ENCODE results near the gene VMP1.
"Not testable (repeated sequence)": the region's sequence is repeated elsewhere in the genome, so short reads cannot be mapped to it uniquely, and the experiment has no call there.

Gene VMP1

DNA sequence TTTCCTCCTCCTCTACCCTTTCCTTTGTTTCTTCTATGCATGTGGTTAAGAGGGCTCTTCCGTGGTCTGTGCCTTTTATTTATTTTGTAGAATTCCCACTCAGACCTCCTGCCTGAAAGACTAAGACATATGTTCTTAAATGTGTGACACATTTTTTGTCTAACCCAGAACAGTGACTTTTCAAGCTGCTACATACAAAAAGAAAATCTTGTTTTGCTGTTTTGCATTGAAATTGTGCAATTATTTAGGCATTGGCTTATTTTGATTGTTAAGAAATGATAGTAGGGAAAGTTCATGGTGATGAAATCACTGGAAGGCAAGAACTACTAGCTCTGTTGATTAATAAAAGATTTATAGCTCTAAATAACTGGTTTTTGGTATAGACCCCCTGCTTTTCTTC is 108.5 kb downstream of the VMP1 start:
- Mint-ChIP-seq H3K9me3 (no peaks in the 10 kb centered on the region), H3K27ac (no peak overlapping the region), H3K4me1 (peaks cover 22% of the 10 kb centered on the region), H3K36me3 (peaks cover 79% of the 10 kb centered on the region), H3K4me3 (no peak overlapping the region)
- ATAC-seq, result no peak
- no peak for DNase-seq (ENCODE audit: low spot score in 2 of 2)

DNA sequence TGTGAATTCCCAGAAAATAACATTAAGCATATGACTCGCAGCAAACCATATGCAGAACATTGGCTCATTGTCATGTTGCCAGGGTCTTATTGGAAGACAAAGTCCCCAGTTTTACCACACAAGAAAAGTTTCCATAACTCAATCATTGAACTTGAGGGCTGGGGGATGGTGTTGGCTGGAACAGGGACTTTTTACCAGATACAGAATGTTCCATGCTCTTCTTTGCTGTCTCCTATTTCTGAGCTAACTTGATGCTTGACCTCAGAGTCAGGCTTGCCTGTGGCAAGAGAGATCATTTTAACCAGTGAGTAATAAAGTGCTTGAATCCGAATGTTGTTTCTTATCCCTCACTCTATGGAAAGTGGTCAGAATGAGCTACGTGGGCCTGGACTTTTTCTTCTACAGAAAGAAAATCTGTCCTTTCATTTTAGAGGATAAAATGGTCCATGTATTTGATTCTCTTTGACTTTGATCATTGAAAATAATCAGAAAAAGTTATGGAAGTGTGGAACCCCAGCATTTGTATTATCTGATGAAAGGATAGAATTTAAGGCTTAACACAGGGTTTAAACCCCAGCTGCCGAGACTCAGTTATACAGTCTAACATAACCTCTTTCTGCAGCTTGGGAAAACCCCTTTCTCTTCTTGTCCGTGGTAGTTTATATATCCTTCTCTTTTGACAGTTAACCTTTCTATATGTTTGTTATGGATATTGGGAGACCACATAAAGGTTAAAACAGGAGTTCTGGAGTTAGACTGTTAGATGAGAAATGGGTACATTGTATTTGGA is 118.3 kb downstream of the VMP1 start:
- Mint-ChIP-seq H3K36me3 (peaks cover 96% of the 10 kb centered on the region), H3K4me1 (peaks cover 40% of the 10 kb centered on the region), H3K9me3 (no peaks in the 10 kb centered on the region), H3K4me3 (peak overlapping the region; percentile 77), H3K27ac (peak overlapping the region; percentile 100)
- peak in 1 of 2 donors; percentile 72 for DNase-seq (ENCODE audit: low spot score in 2 of 2)
- peak; percentile 61 for ATAC-seq

DNA sequence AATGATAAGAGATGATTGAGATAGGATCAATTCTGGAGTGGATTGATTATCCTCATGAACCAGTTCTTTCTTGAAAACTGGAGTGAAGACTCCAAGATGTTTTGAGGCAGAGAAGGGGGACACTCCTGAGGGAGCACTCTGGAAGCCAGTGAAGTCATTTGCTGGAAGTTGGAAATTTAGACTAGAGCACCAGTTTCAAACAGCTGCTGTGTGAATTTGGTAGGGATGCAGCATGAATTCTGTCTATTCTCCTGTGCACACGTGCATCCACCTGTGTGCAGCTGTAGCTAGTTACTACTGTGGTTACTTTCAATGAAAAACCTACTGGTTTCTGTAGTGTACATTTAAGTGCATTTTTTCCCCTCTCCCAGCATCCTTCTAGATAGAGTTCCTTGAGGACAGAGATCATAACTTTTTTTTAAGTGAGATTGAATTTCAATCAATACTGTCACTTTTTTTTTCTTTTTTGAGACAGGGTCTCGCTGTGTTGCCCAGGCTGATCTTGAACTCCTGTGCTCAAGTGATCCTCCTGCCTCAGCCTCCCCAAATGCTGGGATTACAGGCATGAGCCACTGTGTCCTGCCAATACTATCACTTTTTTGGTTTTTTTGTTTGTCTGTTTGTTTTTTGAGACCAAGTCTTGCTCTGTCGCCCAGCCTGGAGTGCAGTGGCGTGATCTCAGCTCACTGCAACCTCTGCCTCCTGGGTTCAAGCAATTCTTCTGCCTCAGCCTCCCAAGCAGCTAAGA is 119.4 kb downstream of the VMP1 start:
- Mint-ChIP-seq H3K27ac (peak overlapping the region; percentile 100), H3K4me1 (peaks cover 46% of the 10 kb centered on the region), H3K4me3 (peak overlapping the region; percentile 77), H3K36me3 (peaks cover 92% of the 10 kb centered on the region), H3K9me3 (no peaks in the 10 kb centered on the region)
- ATAC-seq, result no peak
- DNase-seq (ENCODE audit: low spot score in 2 of 2), result no peak

DNA sequence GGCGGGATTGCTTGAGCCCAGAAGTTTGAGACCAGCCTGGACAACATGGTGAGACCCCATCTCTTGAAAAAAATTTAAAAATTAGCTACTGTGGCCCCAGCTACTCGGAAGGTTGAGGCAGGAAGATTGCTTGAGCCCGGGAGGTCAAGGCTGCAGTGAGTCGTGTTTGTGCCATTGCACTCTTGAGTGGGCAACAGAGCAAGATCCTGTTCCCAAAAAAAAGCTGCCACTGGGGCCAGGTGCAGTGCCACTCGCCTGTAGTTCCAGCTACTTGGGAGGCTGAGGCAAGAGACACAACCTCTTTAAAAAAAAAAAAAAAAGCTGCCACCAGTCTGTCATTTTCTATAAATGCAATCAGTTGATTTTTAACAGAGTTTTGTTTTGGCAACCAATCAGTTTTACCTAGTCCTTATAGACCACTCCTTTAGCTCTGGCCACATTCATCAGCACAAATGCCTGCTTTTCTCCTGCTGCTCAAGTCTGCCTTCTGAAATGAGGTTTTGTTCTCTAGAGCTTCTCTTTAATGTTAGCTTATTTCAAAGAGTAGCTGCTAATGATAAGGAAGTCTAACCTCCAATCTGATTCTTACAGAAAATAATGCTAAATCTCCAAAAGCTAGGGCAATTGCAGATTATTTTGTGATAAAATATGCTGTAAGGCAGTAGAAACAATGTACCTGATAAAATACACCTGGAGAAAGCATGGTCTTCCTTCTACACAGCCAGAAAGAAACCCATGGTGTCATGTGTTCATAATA is 120.4 kb downstream of the VMP1 start:
- DNase-seq (ENCODE audit: low spot score in 2 of 2) (peak in 1 of 2 donors; percentile 71), ATAC-seq (no peak)
- H3K27ac Mint-ChIP-seq, result peak overlapping the region; percentile 100
- H3K4me1 Mint-ChIP-seq, result peaks cover 47% of the 10 kb centered on the region
- peak overlapping the region; percentile 77 for H3K4me3 Mint-ChIP-seq
- H3K36me3 Mint-ChIP-seq, result peaks cover 91% of the 10 kb centered on the region
- H3K9me3 Mint-ChIP-seq, result no peaks in the 10 kb centered on the region

DNA sequence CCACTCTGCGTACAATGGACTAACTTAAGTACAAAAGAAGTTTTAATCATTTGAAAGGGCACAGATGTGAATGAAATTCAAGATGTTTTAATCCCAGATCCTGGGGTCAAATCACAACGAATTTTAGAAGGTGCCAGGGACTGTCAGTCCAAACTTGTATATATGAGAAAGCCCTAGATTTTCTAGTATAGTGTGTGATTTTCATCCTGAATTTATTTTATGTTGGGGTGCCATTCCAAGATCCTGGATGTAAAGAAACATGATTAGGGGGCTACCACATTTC is 121.0 kb downstream of the VMP1 start:
- peaks cover 91% of the 10 kb centered on the region for H3K36me3 Mint-ChIP-seq
- no peaks in the 10 kb centered on the region for H3K9me3 Mint-ChIP-seq
- peak in 1 of 2 donors; percentile 52 for DNase-seq (ENCODE audit: low spot score in 2 of 2)
- ATAC-seq, result no peak
- peaks cover 51% of the 10 kb centered on the region for H3K4me1 Mint-ChIP-seq
- peak overlapping the region; percentile 77 for H3K4me3 Mint-ChIP-seq
- H3K27ac Mint-ChIP-seq, result peak overlapping the region; percentile 100

DNA sequence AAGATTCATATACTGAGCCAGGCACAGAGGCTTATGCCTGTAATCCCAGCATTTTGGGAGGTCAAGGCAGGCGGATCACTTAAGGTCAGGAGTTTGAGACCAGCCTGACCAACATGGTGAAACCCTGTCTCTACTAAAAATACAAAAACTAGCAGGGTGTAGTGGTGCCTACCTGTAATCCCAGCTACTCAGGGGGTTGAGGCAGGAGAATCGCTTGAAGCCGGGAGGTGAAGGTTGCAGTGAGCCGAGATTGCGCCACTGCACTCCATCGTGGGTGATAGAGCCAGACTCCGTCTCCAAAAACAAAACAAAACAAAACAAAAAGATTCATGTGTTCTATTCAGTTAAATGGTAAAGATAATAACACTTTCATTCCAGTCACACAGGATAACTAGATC is 121.4 kb downstream of the VMP1 start:
- peaks cover 88% of the 10 kb centered on the region for H3K36me3 Mint-ChIP-seq
- peaks cover 55% of the 10 kb centered on the region for H3K4me1 Mint-ChIP-seq
- DNase-seq (ENCODE audit: low spot score in 2 of 2), result peak in 1 of 2 donors; percentile 80
- H3K9me3 Mint-ChIP-seq, result not testable (repeated sequence)
- peak overlapping the region; percentile 77 for H3K4me3 Mint-ChIP-seq
- ATAC-seq, result peak; percentile 27
- peak overlapping the region; percentile 100 for H3K27ac Mint-ChIP-seq

DNA sequence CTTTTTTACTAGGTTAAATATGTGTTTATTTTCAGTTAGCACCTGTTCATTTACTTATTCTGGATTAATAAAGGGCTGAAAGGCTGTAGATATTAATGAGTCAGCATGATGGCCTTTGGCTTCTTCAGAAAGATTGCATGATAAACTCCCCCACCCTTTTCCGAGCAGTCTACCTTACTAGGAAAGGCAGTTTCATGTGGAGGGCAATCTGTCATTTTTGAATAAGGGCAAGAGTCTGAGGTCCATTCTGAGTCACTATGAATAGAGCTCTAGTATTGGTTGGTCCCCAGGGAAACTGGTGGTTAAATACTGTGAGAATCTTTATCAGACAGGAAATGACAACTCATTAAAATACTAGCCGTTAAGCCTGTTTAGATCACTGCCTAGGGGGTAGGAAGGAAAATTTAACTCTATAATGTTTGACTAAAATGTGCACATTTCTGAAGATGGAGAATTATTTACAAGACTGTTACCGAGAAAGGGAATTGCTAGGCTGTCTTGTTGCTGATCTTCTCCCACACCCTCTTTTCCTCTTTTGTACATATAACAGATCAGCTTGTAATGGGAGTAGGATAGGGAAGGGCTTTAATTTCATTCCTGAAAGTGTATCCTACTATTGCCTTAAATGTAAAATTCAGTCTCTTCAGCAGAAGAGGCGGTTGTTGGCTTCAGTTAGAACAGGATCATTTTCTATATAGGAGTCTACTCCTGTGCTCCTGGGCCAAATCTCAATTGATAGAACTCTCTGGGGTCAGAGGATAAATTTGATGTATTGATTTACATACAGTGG is 122.0 kb downstream of the VMP1 start:
- peak overlapping the region; percentile 77 for H3K4me3 Mint-ChIP-seq
- peaks cover 82% of the 10 kb centered on the region for H3K36me3 Mint-ChIP-seq
- DNase-seq (ENCODE audit: low spot score in 2 of 2), result peak in 1 of 2 donors; percentile 85
- H3K4me1 Mint-ChIP-seq, result peaks cover 58% of the 10 kb centered on the region
- ATAC-seq, result peak; percentile 92
- H3K9me3 Mint-ChIP-seq, result no peaks in the 10 kb centered on the region
- H3K27ac Mint-ChIP-seq, result peak overlapping the region; percentile 100

DNA sequence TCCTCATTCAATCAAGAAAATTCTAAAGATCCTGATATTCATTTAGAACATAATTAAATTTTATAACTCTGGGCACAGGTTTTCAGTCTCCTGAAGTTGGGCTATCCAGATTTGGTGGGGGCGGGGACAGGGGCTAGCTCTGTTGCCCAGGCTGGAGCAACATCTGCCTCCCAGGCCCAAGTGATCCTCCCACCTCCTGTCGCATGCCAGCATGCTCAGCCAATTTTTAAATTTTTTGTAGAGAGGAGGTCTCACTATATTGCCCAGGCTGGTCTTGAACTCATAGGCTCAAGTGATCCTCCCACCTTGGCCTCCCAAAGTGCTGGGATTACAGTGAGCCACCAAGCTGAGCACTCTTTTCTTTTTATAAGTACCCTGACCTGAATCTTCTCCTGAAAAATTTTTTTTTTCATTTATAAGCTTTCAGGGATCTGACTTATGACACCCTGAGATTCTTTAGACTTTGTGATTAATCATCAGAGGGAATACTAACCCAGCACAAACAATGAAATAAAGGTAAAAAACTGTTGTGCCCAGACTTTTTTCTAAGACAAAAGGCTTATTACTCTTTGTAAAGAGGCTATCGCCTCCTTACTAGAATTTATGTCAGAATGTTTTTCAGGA is 122.7 kb downstream of the VMP1 start:
- Mint-ChIP-seq H3K9me3 (no peaks in the 10 kb centered on the region), H3K4me1 (peaks cover 58% of the 10 kb centered on the region), H3K4me3 (peak overlapping the region; percentile 77), H3K27ac (peak overlapping the region; percentile 100), H3K36me3 (peaks cover 80% of the 10 kb centered on the region)
- DNase-seq (ENCODE audit: low spot score in 2 of 2), result peak in 1 of 2 donors; percentile 78
- ATAC-seq, result no peak

DNA sequence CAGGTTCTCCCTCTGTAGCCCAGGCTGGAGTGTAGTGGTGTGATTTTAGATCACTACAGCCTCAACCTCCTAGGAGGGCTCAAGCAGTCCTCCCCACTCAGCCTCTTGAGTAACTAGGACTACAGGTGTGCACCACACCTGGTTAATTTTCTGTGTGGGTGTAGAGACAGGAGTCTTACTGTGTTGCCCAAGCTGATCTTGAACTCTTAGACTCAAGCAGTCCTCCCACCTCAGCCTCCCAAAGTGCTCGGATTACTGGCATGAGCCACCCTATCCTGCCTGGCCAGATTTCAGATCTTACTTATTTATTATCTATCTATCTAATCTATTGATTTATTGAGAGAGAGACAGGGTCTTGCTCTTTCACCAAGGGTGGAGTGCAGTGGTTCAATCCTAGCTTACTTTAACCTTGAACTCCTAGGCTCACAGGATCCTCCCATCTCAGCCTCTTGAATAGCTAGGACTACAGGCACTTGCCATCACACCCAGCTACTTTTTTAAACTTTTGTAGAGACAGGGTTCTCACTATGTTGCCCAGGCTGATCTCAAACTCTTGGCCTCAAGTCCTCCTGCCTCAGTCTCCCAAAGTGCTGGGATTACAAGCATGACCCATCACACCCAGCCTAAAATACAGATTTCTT is 123.5 kb downstream of the VMP1 start:
- Mint-ChIP-seq H3K4me3 (peak overlapping the region; percentile 77), H3K27ac (peak overlapping the region; percentile 100), H3K36me3 (peaks cover 77% of the 10 kb centered on the region), H3K9me3 (no peaks in the 10 kb centered on the region), H3K4me1 (peaks cover 51% of the 10 kb centered on the region)
- ATAC-seq (no peak), DNase-seq (ENCODE audit: low spot score in 2 of 2) (peak in 1 of 2 donors; percentile 62)

DNA sequence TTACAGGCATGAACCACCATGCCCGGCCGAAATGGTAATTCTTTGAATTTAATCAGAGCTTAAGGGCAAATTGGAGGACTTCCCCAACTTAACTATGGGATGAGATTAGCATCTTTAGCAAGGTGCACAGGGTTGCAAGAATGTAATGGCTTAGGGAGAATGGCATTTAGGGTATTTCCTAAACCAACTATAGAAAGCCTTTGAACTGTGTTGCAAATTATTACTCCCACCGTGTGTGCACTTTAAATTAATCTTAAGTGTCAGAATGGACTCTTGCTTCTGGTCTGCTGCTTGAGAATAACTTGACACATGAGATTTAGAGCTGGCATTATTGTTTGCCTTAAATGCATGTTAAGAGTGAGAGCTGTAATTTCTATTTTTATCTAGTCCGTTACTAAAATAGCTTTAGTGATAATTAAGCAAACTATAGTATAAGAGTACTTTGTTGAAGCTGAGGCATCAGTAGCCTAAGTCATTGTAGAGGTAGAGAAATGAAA is 125.5 kb downstream of the VMP1 start:
- Mint-ChIP-seq H3K4me3 (peak overlapping the region; percentile 77), H3K4me1 (peaks cover 54% of the 10 kb centered on the region), H3K9me3 (no peaks in the 10 kb centered on the region), H3K36me3 (peaks cover 75% of the 10 kb centered on the region), H3K27ac (peak overlapping the region; percentile 100)
- DNase-seq (ENCODE audit: low spot score in 2 of 2) (no peak), ATAC-seq (no peak)

DNA sequence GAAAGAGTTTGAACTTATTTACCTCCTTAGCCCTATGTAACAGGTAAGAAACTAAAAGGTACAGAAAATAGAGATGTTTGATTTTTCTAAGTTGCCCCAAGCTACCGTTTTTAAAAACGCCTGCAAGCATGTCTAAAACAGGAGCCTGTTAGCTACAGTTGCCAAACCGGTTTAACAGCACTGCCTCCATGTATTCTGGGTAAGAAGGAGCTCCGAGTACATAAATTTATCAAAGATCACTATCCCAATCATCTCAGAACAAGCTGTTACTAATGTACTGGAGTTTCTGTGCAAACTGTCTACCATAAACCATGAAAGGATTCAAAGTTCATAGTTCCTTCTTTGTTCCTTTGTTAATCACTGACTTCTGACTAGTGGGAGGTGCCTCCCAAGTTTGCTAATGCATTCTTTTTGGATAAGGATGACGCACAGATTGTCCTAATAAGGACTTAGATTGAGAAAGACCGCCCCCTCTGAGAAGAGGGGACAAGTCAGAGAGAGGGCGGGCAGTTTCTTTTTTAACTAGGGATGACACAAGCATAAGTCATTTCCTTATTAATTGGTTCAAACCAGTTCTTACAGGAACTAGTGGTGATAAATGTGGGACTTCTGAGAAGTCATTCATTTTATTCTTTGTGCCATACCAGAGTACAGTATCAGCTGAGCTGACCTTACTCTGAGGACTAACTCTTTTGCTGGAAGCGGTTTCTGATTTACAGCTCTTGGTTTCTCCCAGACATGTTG is 130.0 kb downstream of the VMP1 start:
- peak; percentile 90 for ATAC-seq
- Mint-ChIP-seq H3K36me3 (peaks cover 82% of the 10 kb centered on the region), H3K27ac (peak overlapping the region; percentile 99), H3K4me3 (peak overlapping the region; percentile 90), H3K4me1 (peaks cover 56% of the 10 kb centered on the region), H3K9me3 (no peaks in the 10 kb centered on the region)
- peak in 1 of 2 donors; percentile 83 for DNase-seq (ENCODE audit: low spot score in 2 of 2)

DNA sequence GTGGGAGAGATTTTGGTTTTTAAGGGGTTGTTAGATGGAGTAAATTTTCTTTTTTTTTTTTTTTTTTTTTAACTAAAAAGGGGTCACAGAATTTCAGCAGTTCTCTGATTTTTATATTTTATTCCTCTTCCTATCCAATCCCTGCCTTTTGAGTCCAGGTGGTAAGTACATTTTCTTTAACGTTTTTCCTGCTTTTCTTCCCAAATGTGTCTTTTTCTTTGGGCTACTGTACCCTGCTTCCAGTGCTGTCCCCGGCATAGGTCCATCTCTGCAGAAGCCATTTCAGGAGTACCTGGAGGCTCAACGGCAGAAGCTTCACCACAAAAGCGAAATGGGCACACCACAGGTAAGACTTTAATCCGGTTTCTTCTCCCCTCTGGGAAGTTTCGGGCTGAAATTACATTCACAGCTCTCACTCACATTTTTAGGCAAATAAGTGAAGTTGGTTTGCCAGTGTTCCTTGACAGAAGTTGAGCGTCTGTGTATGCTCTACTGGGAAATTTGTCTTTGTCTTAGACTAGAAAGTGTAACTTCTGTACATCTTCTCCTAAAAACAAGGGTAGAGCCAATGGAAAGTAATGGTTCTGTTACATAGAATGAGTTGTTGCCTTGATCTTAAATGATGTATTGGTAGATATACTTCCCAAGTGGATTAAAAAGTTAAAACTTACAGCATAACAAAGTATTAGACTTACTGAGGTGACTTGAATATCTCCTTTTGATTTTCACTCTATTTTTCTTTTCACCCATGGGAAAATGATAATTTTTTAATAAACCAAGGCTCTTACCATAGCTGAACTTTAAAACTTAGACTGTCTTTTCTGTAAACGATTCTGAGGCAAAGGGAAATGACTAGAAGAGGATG is 130.8 kb downstream of the VMP1 start:
- Mint-ChIP-seq H3K4me3 (peak overlapping the region; percentile 90), H3K4me1 (peaks cover 56% of the 10 kb centered on the region), H3K27ac (peak overlapping the region; percentile 99), H3K9me3 (no peaks in the 10 kb centered on the region), H3K36me3 (peaks cover 83% of the 10 kb centered on the region)
- DNase-seq (ENCODE audit: low spot score in 2 of 2), result peak in 1 of 2 donors; percentile 85
- ATAC-seq, result no peak
